Measurements from ENCODE around the gene GATB.

Gene GATB

GRCh38 chr4:151668689-151669402 is 92.0 kb downstream of the GATB start:
- no peak for DNase-seq

GRCh38 chr4:151667666-151668065 is 93.1 kb downstream of the GATB start:
- no peak for DNase-seq

GRCh38 chr4:151667048-151667447 is 93.8 kb downstream of the GATB start:
- no peak for DNase-seq

- no peak for DNase-seq
Measured at GRCh38 chr4:151666501-151666900, 94.3 kb downstream of the GATB start.

- no peak for DNase-seq
Measured at GRCh38 chr4:151665785-151666127, 95.1 kb downstream of the GATB start.

- peak in 1 of 2 experiments; percentile 5 for DNase-seq
Measured at GRCh38 chr4:151665022-151665784, 95.6 kb downstream of the GATB start.

GRCh38 chr4:151664289-151664688 is 96.5 kb downstream of the GATB start:
- no peak for DNase-seq

GRCh38 chr4:151663109-151663508 is 97.7 kb downstream of the GATB start:
- no peak for DNase-seq

- no peak for DNase-seq
Measured at GRCh38 chr4:151661873-151662272, 98.9 kb downstream of the GATB start.

GRCh38 chr4:151660676-151661075 is 100.1 kb downstream of the GATB start:
- DNase-seq, result no peak

GRCh38 chr4:151659601-151660364 is 101.0 kb downstream of the GATB start:
- DNase-seq, result no peak

- no peak for DNase-seq
Measured at GRCh38 chr4:151658959-151659600, 101.7 kb downstream of the GATB start.

- DNase-seq, result no peak
Measured at GRCh38 chr4:151657896-151658295, 102.9 kb downstream of the GATB start.

- DNase-seq, result no peak
Measured at GRCh38 chr4:151656058-151656457, 104.7 kb downstream of the GATB start.

- no peak for DNase-seq
Measured at GRCh38 chr4:151653548-151653918, 107.3 kb downstream of the GATB start.

GRCh38 chr4:151652841-151653547 is 107.8 kb downstream of the GATB start:
- DNase-seq, result no peak

GRCh38 chr4:151651496-151651895 is 109.3 kb downstream of the GATB start:
- DNase-seq, result no peak

GRCh38 chr4:151649479-151649878 is 111.3 kb downstream of the GATB start:
- no peak for DNase-seq

GRCh38 chr4:151646322-151646721 is 114.5 kb downstream of the GATB start:
- no peak for DNase-seq

GRCh38 chr4:151644622-151645021 is 116.2 kb downstream of the GATB start:
- peak in 1 of 2 experiments; percentile 9 for DNase-seq

- no peak for DNase-seq
Measured at GRCh38 chr4:151643564-151643963, 117.2 kb downstream of the GATB start.

GRCh38 chr4:151641983-151642382 is 118.8 kb downstream of the GATB start:
- no peak for DNase-seq

- peak; percentile 69 to 74 for DNase-seq
Measured at GRCh38 chr4:151641167-151641566, 119.6 kb downstream of the GATB start.
